Peyer's patch (tissue), 4 donors: Measurements from ENCODE around the gene CKB. TPM values are rescaled to one million over a fixed set of nuclear protein-coding genes. Genes with fewer than 3 reads are reported as not detected.

Experiments used
- DNase-seq, 3 donors: peaks; one replicate each; pipeline ENCODE4 v3.0.0-alpha.2; 2017 to 2019
- H3K27ac ChIP-seq, 4 donors: fragments of 200-600 bp; sonication (generic); one replicate each; pipeline ENCODE4 v1.5.1; 2016 to 2019
- H3K27me3 ChIP-seq, 2 donors: fragments of 200-600 bp; sonication (generic); one replicate each; pipeline ENCODE4 v1.5.1; 2019
- H3K36me3 ChIP-seq, 3 donors: fragments of 200-600 bp; sonication (generic); one replicate each; pipeline ENCODE4 v1.5.1; 2016 to 2019
- H3K4me1 ChIP-seq, 4 donors: fragments of 200-600 bp; sonication (generic); one replicate each; pipeline ENCODE4 v1.5.1; 2016 to 2019
- H3K4me3 ChIP-seq, 4 donors: fragments of 200-600 bp; sonication (generic); 1 replicate in 3 of 4; 2 replicates in 1 of 4; pipeline ENCODE4 v1.5.1; 2016 to 2019; ENCODE audit warnings: mild to moderate bottlenecking in 1 of 4
- H3K9me3 ChIP-seq, 4 donors: fragments of 200-600 bp; sonication (generic); one replicate each; pipeline ENCODE4 v1.5.1; 2016 to 2019; ENCODE audit warnings: mild to moderate bottlenecking in 1 of 4
- CTCF ChIP-seq, 6 experiments: fragments of 450-650 bp in 4 of 6; fragments of 200-600 bp in 2 of 6; sonication (generic) in 1 of 6; IDR thresholded peaks; one replicate each; pipeline ENCODE4 v1.5.1; 2017 to 2019; ENCODE audit warnings: antibody characterized with exemption in 6 of 6, mild to moderate bottlenecking in 3 of 6, moderate library complexity in 1 of 6
- POLR2A ChIP-seq, 2 donors: fragments of 450-650 bp; IDR thresholded peaks; one replicate each; pipeline ENCODE4 v1.5.1; 2017; ENCODE audit warnings: antibody characterized with exemption in 2 of 2, mild to moderate bottlenecking in 2 of 2, moderate library complexity in 2 of 2
- total RNA-seq, 4 donors: library from RNA; depleted of rRNA; stranded (reverse); fragments of >200 nt; gene quantifications; one replicate each; pipeline ENCODE4 v1.1.0, GENCODE V29; 2016

Gene CKB
- total RNA-seq, 4 donors from 2014 or later = 40.1 to 101 (median 68.4) TPM

- peak overlapping the region in 1 of 4 donors; percentile 87 for H3K27ac ChIP-seq
- peaks cover 0 to 56% (median 21%) of the 10 kb centered on the region in 4 donors for H3K4me1 ChIP-seq
- H3K27me3 ChIP-seq = peaks cover 0 to 6% of the 10 kb centered on the region in 2 donors
- H3K36me3 ChIP-seq = no peaks in the 10 kb centered on the region
- no peak for DNase-seq
- TF ChIP-seq CTCF (IDR thresholded peaks at IDR 0.05) (no peak), POLR2A (IDR thresholded peaks at IDR 0.05) (no peak)
- H3K9me3 ChIP-seq = no peaks in the 10 kb centered on the region
- H3K4me3 ChIP-seq = no peak overlapping the region
These were observed 2.8 kb downstream of the CKB start for GRCh38 chr14:103519837-103520212.

DNA sequence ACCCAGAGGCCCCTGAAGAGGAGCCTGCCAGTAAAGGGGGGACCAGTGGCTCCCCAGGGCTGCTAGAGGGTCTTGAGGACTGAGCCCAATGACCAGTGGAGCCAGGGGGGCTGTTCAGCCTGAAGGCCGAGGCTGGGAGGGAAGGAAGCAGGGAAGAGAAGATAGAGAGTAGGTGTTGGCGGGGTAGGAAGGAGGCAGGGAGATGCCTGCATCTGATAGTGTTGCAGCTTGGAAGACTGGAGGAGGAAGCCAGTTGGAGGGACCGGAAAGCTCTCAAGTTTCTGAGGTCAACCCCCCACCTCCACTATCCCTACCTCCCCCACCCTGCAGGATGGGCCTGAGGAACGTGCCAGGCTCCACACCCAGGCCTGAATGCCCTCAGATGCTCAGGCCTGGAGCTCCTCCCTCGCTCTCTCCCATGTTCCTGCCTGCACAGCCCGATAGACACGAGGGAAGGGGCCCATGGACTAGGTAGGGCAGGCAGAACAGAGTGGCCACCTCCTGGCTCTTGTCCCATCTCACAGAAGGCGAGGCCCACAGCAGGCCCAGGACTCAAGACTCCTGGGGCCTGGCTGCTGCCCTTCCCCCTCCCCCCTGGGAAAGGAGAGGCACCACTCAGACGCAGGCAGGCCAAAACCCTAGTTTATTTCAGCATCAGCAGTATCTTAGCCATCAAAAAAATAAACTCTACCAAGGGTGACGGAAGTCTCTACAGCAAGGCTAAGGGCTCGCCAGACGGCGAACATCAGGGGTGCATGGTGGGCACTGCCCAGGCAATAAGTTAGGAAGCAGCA, 3.4 kb downstream of the CKB start:
- Histone ChIP-seq H3K27me3 (peaks cover 0 to 6% of the 10 kb centered on the region in 2 donors), H3K36me3 (no peaks in the 10 kb centered on the region), H3K27ac (peak overlapping the region in 1 of 4 donors; percentile 6), H3K4me3 (no peak overlapping the region), H3K9me3 (no peaks in the 10 kb centered on the region), H3K4me1 (peaks cover 0 to 52% (median 21%) of the 10 kb centered on the region in 4 donors)
- DNase-seq = peak in 1 of 3 donors; percentile 51
- TF ChIP-seq POLR2A (IDR thresholded peaks at IDR 0.05) (no peak), CTCF (IDR thresholded peaks at IDR 0.05) (no peak)

GRCh38 chr14:103518422-103519042, 4.1 kb downstream of the CKB start:
- Histone ChIP-seq H3K27ac (peak overlapping the region in 1 of 4 donors; percentile 15), H3K4me1 (peaks cover 0 to 52% (median 21%) of the 10 kb centered on the region in 4 donors), H3K36me3 (no peaks in the 10 kb centered on the region), H3K9me3 (no peaks in the 10 kb centered on the region), H3K27me3 (peaks cover 0 to 6% of the 10 kb centered on the region in 2 donors), H3K4me3 (no peak overlapping the region)
- peak; percentile 53 to 82 (median 79) for DNase-seq
- TF ChIP-seq CTCF (IDR thresholded peaks at IDR 0.05) = peak; percentile 66 to 91 (median 86)
- TF ChIP-seq POLR2A (IDR thresholded peaks at IDR 0.05) = no peak

DNA sequence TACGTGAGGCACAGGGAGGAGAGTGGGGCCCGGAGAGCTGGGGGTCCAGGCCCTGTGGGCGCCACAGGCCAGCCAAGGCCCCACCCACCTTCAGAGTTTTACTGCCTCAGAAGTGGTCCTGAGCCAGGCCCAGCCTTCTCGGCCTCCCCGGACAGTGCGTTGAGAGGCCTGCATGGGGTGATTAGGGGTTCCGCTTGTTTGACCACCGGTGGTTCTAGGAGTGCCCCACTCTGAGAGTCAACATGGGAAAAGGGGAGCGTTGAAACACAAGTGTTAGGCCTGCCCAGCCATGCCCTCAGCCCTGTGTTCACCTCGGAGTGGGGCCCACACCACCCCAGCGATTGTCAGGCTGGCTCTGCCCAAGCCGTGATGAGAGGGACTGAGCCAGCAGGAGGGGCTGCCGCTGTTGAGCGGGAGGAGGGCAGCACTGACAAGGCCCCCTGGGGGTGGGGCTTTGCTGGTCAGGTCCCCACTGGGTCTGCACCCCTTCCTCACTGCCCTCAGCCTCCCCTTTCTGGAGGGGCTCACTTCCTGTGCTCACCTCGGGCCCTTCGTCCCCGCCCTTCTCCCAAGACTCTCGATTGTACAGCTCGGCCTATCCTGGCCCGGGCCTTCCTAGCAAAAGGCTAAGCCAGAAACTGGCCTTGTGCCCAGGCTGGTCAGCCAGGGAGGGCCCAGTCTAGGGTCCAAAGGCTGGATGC, 4.8 kb downstream of the CKB start:
- no peaks in the 10 kb centered on the region for H3K36me3 ChIP-seq
- H3K9me3 ChIP-seq = no peaks in the 10 kb centered on the region
- peak in 1 of 3 donors; percentile 40 for DNase-seq
- no peak overlapping the region for H3K4me3 ChIP-seq
- H3K4me1 ChIP-seq = peaks cover 0 to 48% (median 19%) of the 10 kb centered on the region in 4 donors
- TF ChIP-seq POLR2A (IDR thresholded peaks at IDR 0.05) = no peak
- no peak for TF ChIP-seq CTCF (IDR thresholded peaks at IDR 0.05)
- peak overlapping the region in 1 of 4 donors; percentile 15 for H3K27ac ChIP-seq
- H3K27me3 ChIP-seq = peaks cover 0 to 6% of the 10 kb centered on the region in 2 donors

DNA sequence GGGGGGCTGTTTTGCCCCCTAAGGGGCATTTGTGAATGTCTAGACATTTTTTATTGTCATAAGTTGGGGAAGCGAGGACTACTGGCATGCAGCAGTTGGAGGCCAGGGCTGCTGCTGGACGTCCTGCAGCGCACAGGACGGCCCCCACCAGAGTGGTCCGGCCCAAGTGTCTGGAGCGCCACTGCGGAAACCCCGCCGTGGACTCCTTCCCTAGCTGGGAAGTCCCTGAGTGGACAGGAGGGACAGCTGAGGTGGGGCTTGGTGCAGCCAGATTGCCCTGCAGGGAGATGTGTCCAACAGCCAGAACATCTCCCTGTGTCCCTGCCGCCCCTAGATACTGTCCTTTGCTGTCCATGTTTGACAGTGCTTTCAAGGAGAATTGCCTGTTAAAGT, 5.5 kb downstream of the CKB start:
- Histone ChIP-seq H3K9me3 (no peaks in the 10 kb centered on the region), H3K36me3 (no peaks in the 10 kb centered on the region), H3K27me3 (peaks cover 0 to 5% of the 10 kb centered on the region in 2 donors), H3K4me1 (peaks cover 0 to 47% (median 13%) of the 10 kb centered on the region in 4 donors), H3K4me3 (no peak overlapping the region), H3K27ac (no peak overlapping the region)
- TF ChIP-seq POLR2A (IDR thresholded peaks at IDR 0.05) = no peak
- TF ChIP-seq CTCF (IDR thresholded peaks at IDR 0.05) = no peak
- DNase-seq = peak in 1 of 3 donors; percentile 42
